Esophagus muscularis mucosa (tissue), 3 donors: ENCODE data around the gene SYNJ2BP.
"Not testable (repeated sequence)": the region's sequence is repeated elsewhere in the genome, so short reads cannot be mapped to it uniquely, and the experiment has no call there.

ENCODE experiments used
- CTCF ChIP-seq, 3 experiments: fragments of 200-600 bp in 2 of 3; fragments of 450-650 bp in 1 of 3; sonication (generic) in 2 of 3; IDR thresholded peaks; one replicate each; pipeline ENCODE4 v1.5.1; 2017 to 2019; ENCODE audit warnings: antibody characterized with exemption in 3 of 3, mild to moderate bottlenecking in 2 of 3, moderate library complexity in 1 of 3
- EP300 ChIP-seq: sonication (generic); formaldehyde crosslinking; IDR thresholded peaks from one replicate; pipeline ENCODE4 v1.6.1; 2017; ENCODE audit warnings: antibody characterized with exemption

GRCh38 chr14:70406216-70406615, 10.7 kb downstream of the SYNJ2BP start:
- TF ChIP-seq CTCF (IDR thresholded peaks at IDR 0.05); EP300: not testable (repeated sequence)
